Umbilical cord (tissue), 2 donors: ENCODE measurements around the gene C2CD2. TPM values are rescaled to one million over a fixed set of nuclear protein-coding genes. Genes with fewer than 3 reads are reported as not detected.

ENCODE experiments used
- DNase-seq: peaks from one replicate; pipeline ENCODE4 v3.0.0-alpha.2; 2015; ENCODE audit warnings: low spot score
- total RNA-seq: library from RNA; depleted of rRNA; stranded (reverse); fragments of >200 nt; gene quantifications from one replicate; pipeline ENCODE4 v1.2.3, GENCODE V29; 2014; ENCODE audit warnings: low replicate concordance; ENCODE audit not compliant: insufficient read depth

The C2CD2 gene
- total RNA-seq, 1 donor from 2014 or later: 12.5 TPM

- no peak for DNase-seq
Measured at GRCh38 chr21:41888749-41889376, 65.0 kb downstream of the C2CD2 start.

GRCh38 chr21:41887667-41888066, 66.2 kb downstream of the C2CD2 start:
- DNase-seq: no peak

GRCh38 chr21:41886328-41886727, 67.5 kb downstream of the C2CD2 start:
- no peak for DNase-seq

- DNase-seq: peak; percentile 37
Measured at GRCh38 chr21:41885341-41886024, 68.3 kb downstream of the C2CD2 start.

- no peak for DNase-seq
Measured at GRCh38 chr21:41884501-41885030, 69.3 kb downstream of the C2CD2 start.

GRCh38 chr21:41883582-41883981, 70.2 kb downstream of the C2CD2 start:
- DNase-seq: no peak

GRCh38 chr21:41881051-41881450, 72.8 kb downstream of the C2CD2 start:
- DNase-seq: no peak

GRCh38 chr21:41880153-41880552, 73.7 kb downstream of the C2CD2 start:
- DNase-seq: no peak

- DNase-seq: peak; percentile 80
Measured at GRCh38 chr21:41879190-41879998, 74.4 kb downstream of the C2CD2 start, which contains the start of gene PRDM15. TSS of gene PRDM15 (minus strand) at chr21:41879344. CDS start at chr21:41860363, 18,981 bp downstream.

- peak; percentile 81 for DNase-seq
Measured at GRCh38 chr21:41878831-41879189, 75.0 kb downstream of the C2CD2 start.

GRCh38 chr21:41877901-41878830, 75.7 kb downstream of the C2CD2 start:
- peak; percentile 34 for DNase-seq

GRCh38 chr21:41876928-41877652, 76.7 kb downstream of the C2CD2 start:
- no peak for DNase-seq

- no peak for DNase-seq
Measured at GRCh38 chr21:41876396-41876795, 77.4 kb downstream of the C2CD2 start.

- no peak for DNase-seq
Measured at GRCh38 chr21:41875086-41875485, 78.7 kb downstream of the C2CD2 start.

- DNase-seq: no peak
Measured at GRCh38 chr21:41874611-41875010, 79.2 kb downstream of the C2CD2 start.

- no peak for DNase-seq
Measured at GRCh38 chr21:41873426-41873825, 80.4 kb downstream of the C2CD2 start.

- no peak for DNase-seq
Measured at GRCh38 chr21:41873005-41873404, 80.8 kb downstream of the C2CD2 start.

- no peak for DNase-seq
Measured at GRCh38 chr21:41871293-41872030, 82.4 kb downstream of the C2CD2 start.

GRCh38 chr21:41869771-41870170, 84.0 kb downstream of the C2CD2 start:
- DNase-seq: no peak
